DMS153 treated with DMSO at 0.1 percent for 48 hours (cell line): ENCODE data around the gene RFTN1.

ENCODE experiments used
- DNase-seq: peaks from one replicate; lab custom pipeline; 2025; ENCODE audit not compliant: unreplicated experiment; lab: John Stamatoyannopoulos, UW

The RFTN1 gene

GRCh38 chr3:16412192-16412800, 101.2 kb downstream of the RFTN1 start:
- no peak for DNase-seq

DNA sequence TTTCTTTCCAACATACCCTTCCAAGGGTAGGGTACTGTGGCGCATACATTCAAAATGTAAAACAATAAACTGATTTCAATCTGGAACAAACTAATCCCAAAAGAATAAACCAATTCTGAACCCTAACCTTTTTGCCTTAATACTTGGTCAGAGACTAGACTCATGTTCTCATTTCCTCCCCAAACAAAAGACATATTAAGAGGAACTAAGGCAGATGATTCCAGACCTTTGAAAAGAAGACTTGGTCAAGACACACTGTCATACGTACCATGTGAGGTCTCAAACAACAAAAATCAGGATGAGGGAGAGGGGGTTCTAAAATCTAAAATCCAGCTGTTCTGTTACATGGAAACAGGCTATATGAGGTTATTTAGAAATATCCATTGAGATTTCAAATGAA, 102.1 kb downstream of the RFTN1 start:
- no peak for DNase-seq

DNA sequence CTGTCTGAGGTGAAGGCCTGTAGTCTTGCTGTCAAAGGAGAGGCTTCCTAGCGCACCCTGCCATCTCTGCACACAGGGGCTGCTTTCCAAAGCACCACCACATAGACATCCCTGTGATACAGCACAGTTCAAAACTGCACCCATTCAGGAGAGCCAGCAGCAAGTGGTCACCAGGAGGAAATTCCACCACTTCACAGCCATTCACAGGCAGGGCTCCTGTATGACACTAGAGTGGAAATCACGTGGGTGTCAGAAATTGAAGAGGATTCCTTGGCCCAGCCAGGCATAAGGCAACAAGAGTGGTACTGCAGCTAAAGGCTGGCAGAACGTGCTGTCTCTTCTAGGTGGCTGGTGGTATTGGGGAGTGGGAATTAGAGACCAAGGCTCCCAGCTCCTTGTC, 102.8 kb downstream of the RFTN1 start:
- no peak for DNase-seq

- no peak for DNase-seq
Measured at GRCh38 chr3:16409032-16409431, 104.5 kb downstream of the RFTN1 start.

- no peak for DNase-seq
Measured at GRCh38 chr3:16407366-16407765, 106.1 kb downstream of the RFTN1 start.

GRCh38 chr3:16406579-16406978, 106.9 kb downstream of the RFTN1 start:
- no peak for DNase-seq

- no peak for DNase-seq
Measured at GRCh38 chr3:16406166-16406565, 107.3 kb downstream of the RFTN1 start.

DNA sequence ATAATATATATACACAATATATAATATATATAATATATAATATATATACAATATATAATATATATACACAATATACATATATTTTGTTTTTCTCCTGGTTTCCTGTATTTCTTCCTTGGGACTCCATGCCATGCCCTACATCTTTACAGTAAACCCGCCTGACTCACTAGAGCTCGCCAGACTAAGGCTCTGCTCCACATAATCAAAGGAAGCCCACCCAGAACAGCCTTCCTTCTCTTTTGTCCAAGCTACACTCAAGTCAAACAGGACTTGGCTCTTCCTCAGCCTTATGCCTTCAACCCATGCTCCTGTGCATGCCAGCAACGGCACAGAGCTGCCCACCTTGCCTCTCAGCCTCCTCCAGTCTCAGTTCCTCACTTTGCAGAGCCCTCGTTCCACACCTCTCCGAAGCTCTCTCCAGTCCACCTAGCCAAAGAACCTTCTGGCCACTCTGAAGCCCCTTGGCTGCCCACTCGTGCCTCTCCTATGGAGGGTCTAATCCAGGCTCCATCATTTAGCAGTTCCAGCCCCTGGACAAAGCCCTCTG, 109.1 kb downstream of the RFTN1 start:
- no peak for DNase-seq

DNA sequence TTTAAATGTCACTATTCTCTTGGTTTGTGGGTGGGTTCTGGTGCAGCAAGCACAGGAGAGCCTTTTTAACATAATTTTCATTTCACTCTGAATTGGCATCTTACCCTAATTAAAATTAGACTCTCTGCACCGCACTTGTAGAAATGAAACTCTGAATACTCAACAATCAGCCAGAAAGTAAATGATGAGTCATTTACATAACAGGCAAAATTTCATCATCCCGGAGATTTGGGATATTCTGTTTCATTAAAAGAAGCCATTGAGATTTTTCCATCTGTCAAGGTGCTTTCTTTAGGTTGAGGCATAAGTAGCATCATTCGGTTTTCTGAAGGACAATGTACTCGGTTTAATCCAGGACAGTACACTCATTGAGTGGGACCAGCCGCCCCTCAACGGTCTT, 111.0 kb downstream of the RFTN1 start:
- DNase-seq = no peak

- no peak for DNase-seq
Measured at GRCh38 chr3:16401273-16401672, 112.2 kb downstream of the RFTN1 start.

DNA sequence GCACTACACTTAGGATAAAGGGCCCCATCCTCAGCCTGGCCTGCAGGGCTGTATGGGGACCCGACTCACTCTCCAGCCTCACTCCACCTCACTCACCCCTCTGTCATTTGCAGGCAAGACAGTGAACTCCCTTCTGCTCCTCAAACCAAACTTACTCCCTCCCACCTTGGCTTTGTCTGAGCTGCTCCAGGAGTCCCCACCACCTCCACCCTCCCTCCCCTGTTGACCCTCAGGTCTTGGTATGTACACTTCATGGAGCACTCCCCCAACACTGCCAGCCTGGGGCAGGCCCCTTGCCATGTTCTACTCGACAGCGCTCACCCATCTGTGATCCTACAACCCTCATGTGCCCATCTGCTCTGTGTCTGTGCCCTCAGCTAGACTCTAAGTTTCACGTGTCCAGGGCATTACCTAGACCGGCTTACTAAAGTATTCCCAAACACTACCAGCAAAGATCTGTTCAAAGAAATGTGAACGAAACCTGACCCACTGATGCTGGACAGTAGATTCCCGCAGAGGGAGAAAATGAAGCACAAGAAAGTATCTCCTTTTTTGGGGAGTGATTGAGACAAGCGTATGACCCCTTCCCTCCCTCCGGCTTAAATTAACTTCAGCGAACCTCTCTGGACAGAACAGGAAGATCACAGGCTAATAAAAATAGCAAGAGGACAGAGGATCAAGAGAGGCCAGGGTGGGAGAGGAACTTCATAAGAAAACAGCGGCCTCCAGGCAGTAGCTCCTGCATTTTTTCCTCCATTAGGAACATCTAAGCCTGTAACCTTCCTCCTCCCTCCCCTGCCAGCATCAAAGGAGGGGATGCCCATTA, 113.2 kb downstream of the RFTN1 start:
- DNase-seq = no peak

DNA sequence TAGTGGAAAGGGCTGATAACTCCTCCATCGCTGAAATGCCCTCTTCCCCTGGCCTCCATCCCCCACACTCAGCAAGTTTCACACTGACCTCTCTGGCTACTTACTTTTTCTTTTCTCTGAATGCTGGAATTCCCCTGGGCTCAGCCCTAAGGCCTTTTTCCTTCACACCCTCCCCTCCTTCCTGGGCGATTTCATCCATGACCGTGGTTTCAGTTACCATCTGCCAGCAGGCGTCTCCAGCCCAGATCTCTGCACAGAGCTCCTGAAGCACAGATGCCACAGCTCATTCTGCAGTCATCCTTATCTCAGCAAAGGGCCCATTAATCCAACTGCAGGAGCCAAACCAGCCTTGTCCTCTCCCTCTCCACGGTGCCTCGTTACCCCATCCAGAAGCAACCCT, 114.0 kb downstream of the RFTN1 start:
- DNase-seq = no peak

DNA sequence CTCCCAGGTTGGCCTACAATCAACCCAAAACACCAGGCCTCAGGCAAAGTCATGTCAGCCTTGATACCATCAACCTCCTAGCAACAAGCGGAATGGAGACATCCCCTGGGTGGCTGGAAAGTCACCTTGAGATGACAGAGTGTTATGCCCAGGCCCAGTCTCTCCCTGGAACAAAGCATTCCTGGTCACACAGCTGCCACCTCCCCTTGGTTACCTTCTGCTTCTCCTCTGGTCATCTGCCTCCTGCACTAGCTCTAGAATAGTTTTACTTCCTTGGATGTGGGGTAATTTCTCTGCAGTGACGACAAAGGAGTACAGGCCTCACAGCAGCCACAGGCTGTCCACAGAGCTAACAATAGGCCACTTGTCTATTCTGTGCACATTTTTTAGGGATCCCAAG, 114.9 kb downstream of the RFTN1 start:
- no peak for DNase-seq

DNA sequence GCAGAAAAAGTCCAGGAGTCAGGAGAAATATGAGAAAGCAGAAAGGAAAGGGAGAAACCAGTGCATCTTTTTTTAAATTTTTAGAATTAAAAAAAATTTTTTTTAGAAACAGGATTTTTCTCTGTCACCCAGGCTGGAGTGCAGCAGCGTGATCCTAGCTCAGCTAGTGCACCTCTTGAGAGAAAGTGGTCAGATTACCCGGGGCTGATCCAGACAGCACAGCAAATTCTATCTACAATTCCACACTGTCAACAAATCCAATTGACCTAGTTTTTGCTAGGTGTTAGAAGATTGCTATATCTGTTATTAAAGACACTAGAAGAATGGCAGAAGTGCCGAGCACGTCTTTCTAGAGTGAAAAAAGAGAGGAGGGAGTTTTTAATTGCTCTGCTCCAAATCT, 117.3 kb downstream of the RFTN1 start:
- DNase-seq = no peak

DNA sequence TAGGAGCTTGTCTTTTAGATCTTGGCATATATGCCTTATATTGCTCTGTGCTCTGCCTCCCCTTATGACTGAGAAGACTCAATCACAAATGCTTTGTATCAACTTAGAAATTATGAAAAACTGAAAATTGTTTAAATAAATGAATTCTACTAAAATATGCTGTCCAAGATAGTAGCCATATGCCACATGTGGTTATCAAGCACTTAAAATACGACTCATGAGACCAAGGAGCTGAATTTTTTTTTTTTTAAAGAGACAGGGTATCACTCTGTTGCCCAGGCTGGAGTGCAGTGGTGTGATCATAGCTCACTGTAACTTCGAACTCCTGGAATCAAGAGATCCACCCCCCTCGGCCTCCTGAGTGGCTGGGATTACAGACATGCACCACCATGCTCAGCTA, 118.3 kb downstream of the RFTN1 start:
- no peak for DNase-seq

GRCh38 chr3:16394639-16395038, 118.9 kb downstream of the RFTN1 start:
- no peak for DNase-seq

DNA sequence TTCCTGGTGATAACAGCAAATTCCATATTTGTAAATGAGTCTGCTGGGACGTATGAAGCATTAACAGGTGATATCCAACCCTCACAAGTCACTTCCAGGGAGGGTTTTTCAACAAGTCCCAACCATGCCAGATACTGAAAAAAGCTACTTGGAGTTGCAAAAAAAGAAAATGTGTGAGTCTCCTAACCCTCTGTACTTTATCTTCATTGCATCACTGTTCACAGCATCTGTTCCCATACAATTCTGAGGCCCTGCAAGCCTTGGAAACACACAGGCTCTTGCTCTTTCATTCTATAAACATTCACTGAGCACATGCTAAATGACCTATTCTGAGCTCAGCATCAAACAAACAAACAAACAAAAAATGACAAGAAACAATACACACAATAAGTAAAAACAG, 120.8 kb downstream of the RFTN1 start:
- no peak for DNase-seq

- DNase-seq = no peak
Measured at GRCh38 chr3:16392065-16392464, 121.4 kb downstream of the RFTN1 start.

DNA sequence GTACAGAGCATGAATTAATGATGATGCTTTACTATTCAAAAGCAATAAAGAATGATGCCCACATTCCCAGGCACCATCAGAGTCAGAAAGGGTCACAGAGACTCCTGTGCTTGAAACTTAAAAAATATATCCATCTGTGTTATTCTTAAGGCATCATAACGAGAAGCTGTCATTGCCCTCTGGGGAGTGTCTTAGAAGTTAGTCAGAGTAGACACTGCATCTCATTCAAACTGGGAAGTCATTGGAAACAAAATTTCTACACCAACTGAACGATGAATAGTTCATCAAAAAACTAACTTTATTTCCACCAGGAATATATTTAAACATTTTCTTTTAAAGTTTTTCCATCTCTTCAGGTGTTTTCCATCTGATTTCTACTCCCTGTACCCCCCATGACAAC, 122.9 kb downstream of the RFTN1 start:
- no peak for DNase-seq

DNA sequence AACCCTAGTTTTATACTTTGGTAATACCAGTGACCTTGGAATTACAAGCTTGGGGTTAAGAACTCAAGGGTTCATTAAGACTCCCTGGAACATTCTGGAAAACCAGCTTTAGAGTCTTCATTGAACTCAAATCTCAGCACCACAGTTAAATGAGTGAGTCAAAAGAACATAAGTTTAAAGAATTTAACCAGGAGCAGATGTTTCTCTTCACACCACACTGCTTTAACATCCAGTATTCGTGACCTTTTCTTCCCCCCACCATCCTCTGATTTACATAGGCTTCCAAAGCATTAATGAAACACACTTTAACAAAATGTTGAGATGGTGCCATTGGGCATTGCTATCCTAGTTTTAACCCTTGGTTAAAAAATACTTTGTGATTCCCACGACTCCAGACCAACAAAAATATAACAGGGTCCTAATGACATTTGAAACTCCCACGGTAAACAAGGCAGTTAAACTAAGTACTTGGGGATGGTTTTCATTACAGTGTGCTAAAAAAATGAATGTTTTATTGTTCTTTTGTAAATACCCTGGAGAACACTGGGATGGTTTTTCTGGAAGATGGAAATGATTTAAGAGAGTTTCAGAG, 124.6 kb downstream of the RFTN1 start:
- no peak for DNase-seq

- DNase-seq = no peak
Measured at GRCh38 chr3:16386561-16386960, 126.9 kb downstream of the RFTN1 start.

- DNase-seq = no peak
Measured at GRCh38 chr3:16385151-16385550, 128.3 kb downstream of the RFTN1 start.
